Right lobe of liver (tissue), 6 donors: ENCODE measurements around the gene C1QTNF6. TPM values are rescaled to one million over a fixed set of nuclear protein-coding genes. Genes with fewer than 3 reads are reported as not detected.

ENCODE experiments used
- ATAC-seq, 4 donors: fragments of 200-7000 bp; cut with Tn5 transposase; one replicate each; pipeline ENCODE4 v1.9.1; 2020; ENCODE audit warnings: mild to moderate bottlenecking in 4 of 4, moderate library complexity in 4 of 4
- DNase-seq, 3 donors: peaks; one replicate each; pipeline ENCODE4 v3.0.0-alpha.2; 2020
- H3K27ac ChIP-seq, 3 donors: fragments of 200-600 bp; one replicate each; pipeline ENCODE4 v1.8.0; 2022
- H3K27me3 ChIP-seq, 2 donors: fragments of 200-600 bp; one replicate each; pipeline ENCODE4 v1.8.0; 2022
- H3K36me3 ChIP-seq, 4 donors: fragments of 200-600 bp; sonication (generic) in 1 of 4; one replicate each; pipeline versions ENCODE4 v1.5.1 to v1.8.0; 2017 to 2022; ENCODE audit warnings: control low read depth in 1 of 4
- H3K4me1 ChIP-seq, 4 donors: fragments of 200-600 bp; sonication (generic) in 1 of 4; one replicate each; pipeline versions ENCODE4 v1.5.1 to v1.8.0; 2017 to 2022; ENCODE audit warnings: control low read depth in 1 of 4
- H3K4me3 ChIP-seq, 3 donors: fragments of 200-600 bp; one replicate each; pipeline ENCODE4 v1.8.0; 2022
- H3K9me3 ChIP-seq, 4 donors: fragments of 200-600 bp; sonication (generic) in 1 of 4; one replicate each; pipeline versions ENCODE4 v1.5.1 to v1.8.0; 2017 to 2022; ENCODE audit warnings: control low read depth in 1 of 4
- CTCF ChIP-seq, 4 donors: fragments of 200-600 bp in 3 of 4; fragments of 450-650 bp in 1 of 4; IDR thresholded peaks; one replicate each; pipeline versions ENCODE4 v1.5.1 to v1.8.0; 2016 to 2022; ENCODE audit warnings: antibody characterized with exemption in 4 of 4, mild to moderate bottlenecking in 2 of 4
- POLR2A ChIP-seq: fragments of 450-650 bp; IDR thresholded peaks from one replicate; pipeline ENCODE4 v1.6.1; 2017; ENCODE audit warnings: antibody characterized with exemption, mild to moderate bottlenecking
- WGBS: methylation state at CpG from one replicate; pipeline ENCODE4 v1.1.6; 2018; ENCODE audit warnings: low coverage, low lambda C conversion rate; ENCODE audit not compliant: insufficient coverage; ENCODE audit errors: missing lambda C conversion rate; 5-methylcytosine and 5-hydroxymethylcytosine counted together
- intact Hi-C, 2 donors: fragments of 100-400 bp; cut with DNase I; formaldehyde crosslinking; loops; one replicate each; pipeline versions ENCODE4 v1.11.2 to v1.14.1; 2022
- total RNA-seq, 6 experiments: library from RNA; depleted of rRNA in 2 of 6; stranded (reverse); fragments of >200 nt in 2 of 6; fragmentation: NEBNext Ultra II Directional in 3 of 6; extraction: Animal tissue kit (Norgen Biotek cat#: 25700) in 3 of 6; gene quantifications; one replicate each; pipeline versions ENCODE4 v1.1.0 to v1.2.4, GENCODE V29; 2016 to 2023
- donor health status: DM: no; HTN: yes; CAD: no.
- donor health status: DM: no; HTN: no; CAD: no.
- donor health status: DM: no; HTN: no; CAD: no.
- donor health status: DM: no; HTN: yes; CAD: no.
- donor health status: DM: no; HTN: yes; CAD: no.

C1QTNF6 gene
- total RNA-seq, 6 experiments from 2014 or later, result 3.3 to 12.6 (median 6.3) TPM

- Histone ChIP-seq H3K4me1 (peaks cover 0 to 21% (median 10%) of the 10 kb centered on the region in 4 donors), H3K27me3 (no peaks in the 10 kb centered on the region), H3K27ac (no peak overlapping the region), H3K4me3 (no peak overlapping the region), H3K36me3 (no peaks in the 10 kb centered on the region), H3K9me3 (no peaks in the 10 kb centered on the region)
- whole genome bisulfite sequencing, result 84% methylated on average over 4 of the region's 15 CpGs
- ATAC-seq (no peak), DNase-seq (peak in 1 of 3 donors; percentile 43)
- TF ChIP-seq CTCF (IDR thresholded peaks at IDR 0.05) (no peak), POLR2A (no peak)
- intact Hi-C loops, result no loop called here
These were observed 7.4 kb downstream of the C1QTNF6 start for GRCh38 chr22:37180531-37181231.

- Histone ChIP-seq H3K27ac (peak overlapping the region in 2 of 3 donors; percentile 62 to 79), H3K36me3 (no peaks in the 10 kb centered on the region), H3K9me3 (no peaks in the 10 kb centered on the region), H3K27me3 (no peaks in the 10 kb centered on the region), H3K4me3 (no peak overlapping the region), H3K4me1 (peaks cover 0 to 21% (median 10%) of the 10 kb centered on the region in 4 donors)
- WGBS, result 73% methylated on average over 8 of the region's 31 CpGs
- DNase-seq (peak in 1 of 3 donors; percentile 55), ATAC-seq (no peak)
- intact Hi-C loops, result no loop called here
- TF ChIP-seq CTCF (IDR thresholded peaks at IDR 0.05) (no peak), POLR2A (no peak)
These were observed 8.2 kb downstream of the C1QTNF6 start for GRCh38 chr22:37179622-37180420.

- no peaks in the 10 kb centered on the region for H3K36me3 ChIP-seq
- DNase-seq (no peak), ATAC-seq (peak; percentile 66 to 76 (median 70))
- TF ChIP-seq CTCF (IDR thresholded peaks at IDR 0.05) (no peak), POLR2A (no peak)
- 26% methylated on average over 8 of the region's 10 CpGs for WGBS
- no peaks in the 10 kb centered on the region for H3K27me3 ChIP-seq
- peaks cover 0 to 21% (median 10%) of the 10 kb centered on the region in 4 donors for H3K4me1 ChIP-seq
- intact Hi-C loops, result no loop called here
- no peaks in the 10 kb centered on the region for H3K9me3 ChIP-seq
- no peak overlapping the region for H3K4me3 ChIP-seq
- peak overlapping the region; percentile 37 to 79 (median 62) for H3K27ac ChIP-seq
These were observed 8.9 kb downstream of the C1QTNF6 start for GRCh38 chr22:37179126-37179470.

GRCh38 chr22:37178350-37179125 lies 9.5 kb downstream of the C1QTNF6 start:
- DNase-seq (peak; percentile 69 to 89 (median 87)), ATAC-seq (peak; percentile 79 to 86 (median 84))
- intact Hi-C loops, result no loop called here
- peaks cover 0 to 21% (median 10%) of the 10 kb centered on the region in 4 donors for H3K4me1 ChIP-seq
- WGBS, result 12% methylated on average over 10 of the region's 17 CpGs
- no peaks in the 10 kb centered on the region for H3K9me3 ChIP-seq
- H3K4me3 ChIP-seq, result no peak overlapping the region
- no peaks in the 10 kb centered on the region for H3K27me3 ChIP-seq
- peak overlapping the region; percentile 37 to 79 (median 62) for H3K27ac ChIP-seq
- TF ChIP-seq CTCF (IDR thresholded peaks at IDR 0.05) (no peak), POLR2A (no peak)
- no peaks in the 10 kb centered on the region for H3K36me3 ChIP-seq
